Measurements from ENCODE around the gene GUCY1A1.

DNA sequence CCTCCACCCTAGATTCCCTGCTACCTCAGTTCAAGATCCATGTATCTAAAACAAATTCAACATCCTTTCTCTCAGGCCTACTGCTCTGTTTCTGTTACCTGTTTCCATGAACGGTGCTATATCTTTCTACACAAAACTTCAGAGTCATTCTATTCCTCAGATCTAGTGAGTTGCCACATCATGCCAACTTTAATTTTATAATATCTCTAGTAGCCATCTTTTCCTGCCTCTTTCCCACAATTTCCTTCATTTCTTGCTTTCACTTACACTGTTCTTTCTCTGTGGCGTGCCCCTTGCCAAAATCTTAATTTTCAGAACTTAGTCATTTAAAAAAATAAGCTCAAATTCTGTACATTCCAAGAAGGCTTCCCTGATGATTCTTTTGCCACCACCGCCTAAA is 15.2 kb downstream of the GUCY1A1 start:
- TF ChIP-seq, protein P1, sequence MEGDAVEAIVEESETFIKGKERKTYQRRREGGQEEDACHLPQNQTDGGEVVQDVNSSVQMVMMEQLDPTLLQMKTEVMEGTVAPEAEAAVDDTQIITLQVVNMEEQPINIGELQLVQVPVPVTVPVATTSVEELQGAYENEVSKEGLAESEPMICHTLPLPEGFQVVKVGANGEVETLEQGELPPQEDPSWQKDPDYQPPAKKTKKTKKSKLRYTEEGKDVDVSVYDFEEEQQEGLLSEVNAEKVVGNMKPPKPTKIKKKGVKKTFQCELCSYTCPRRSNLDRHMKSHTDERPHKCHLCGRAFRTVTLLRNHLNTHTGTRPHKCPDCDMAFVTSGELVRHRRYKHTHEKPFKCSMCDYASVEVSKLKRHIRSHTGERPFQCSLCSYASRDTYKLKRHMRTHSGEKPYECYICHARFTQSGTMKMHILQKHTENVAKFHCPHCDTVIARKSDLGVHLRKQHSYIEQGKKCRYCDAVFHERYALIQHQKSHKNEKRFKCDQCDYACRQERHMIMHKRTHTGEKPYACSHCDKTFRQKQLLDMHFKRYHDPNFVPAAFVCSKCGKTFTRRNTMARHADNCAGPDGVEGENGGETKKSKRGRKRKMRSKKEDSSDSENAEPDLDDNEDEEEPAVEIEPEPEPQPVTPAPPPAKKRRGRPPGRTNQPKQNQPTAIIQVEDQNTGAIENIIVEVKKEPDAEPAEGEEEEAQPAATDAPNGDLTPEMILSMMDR (conservative IDR thresholded peaks at IDR 0.05; ENCODE audit: low read depth, low read length): no peak
- no peak for TF ChIP-seq POLR2A (IDR thresholded peaks at IDR 0.05; ENCODE audit: low read depth, low read length)
- no peak for TF ChIP-seq CEBPB (IDR thresholded peaks at IDR 0.05; ENCODE audit: low read depth, low read length)
- no peak for TF ChIP-seq CHD1 (IDR thresholded peaks at IDR 0.05; ENCODE audit: low read depth, low read length)
- TF ChIP-seq MAFK (IDR thresholded peaks at IDR 0.05; ENCODE audit: low read depth, low read length): no peak
- TF ChIP-seq MXI1 (IDR thresholded peaks at IDR 0.05; ENCODE audit: borderline replicate concordance, low read depth, low read length): no peak
- TF ChIP-seq BHLHE40 (IDR thresholded peaks at IDR 0.05; ENCODE audit: low read depth, low read length): no peak
- no peak for TF ChIP-seq SMC3 (IDR thresholded peaks at IDR 0.05; ENCODE audit: low read depth, low read length)
